ENCODE data around the gene ANKRD66. TPM values are rescaled to one million over a fixed set of nuclear protein-coding genes. Genes with fewer than 3 reads are reported as not detected.
"Not testable (repeated sequence)": the region's sequence is repeated elsewhere in the genome, so short reads cannot be mapped to it uniquely, and the experiment has no call there.

The ANKRD66 gene
- total and polyA plus RNA-seq, 2 experiments from 2014 or later, result not detected

DNA sequence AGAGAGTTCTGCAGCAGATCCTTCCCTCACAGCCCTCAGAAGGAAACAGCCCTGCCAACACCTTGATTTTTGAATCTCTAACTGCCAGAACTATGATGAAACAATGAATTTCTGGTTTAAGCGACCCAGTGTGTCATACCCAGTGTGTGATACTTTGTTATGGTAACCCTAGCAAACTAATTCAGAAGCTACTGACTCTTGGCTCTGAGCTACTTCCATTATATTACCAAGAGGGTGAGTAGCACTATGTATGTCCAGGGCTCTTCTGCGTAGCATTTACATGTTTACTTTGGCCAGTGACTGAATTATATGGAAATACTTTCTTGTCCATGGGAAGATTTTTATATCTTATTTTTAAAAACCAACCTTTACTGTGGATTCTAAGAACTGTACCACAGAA, 16.7 kb downstream of the ANKRD66 start:
- in situ Hi-C loops (cut with MboI), result no loop called here
- no peaks in the 10 kb centered on the region for H3K4me1 ChIP-seq (ENCODE audit: insufficient read depth)
- no peaks in the 10 kb centered on the region for H3K36me3 ChIP-seq (ENCODE audit: low read depth)
- no peak overlapping the region for H3K4me2 ChIP-seq (ENCODE audit: unreplicated experiment)
- H3K4me3 ChIP-seq, result no peak overlapping the region
- H3K9me2 ChIP-seq (ENCODE audit: insufficient read depth), result no peaks in the 10 kb centered on the region
- WGBS, 2 experiments (ENCODE audit: low coverage in 1 of 2, low lambda C conversion rate in 2 of 2, missing lambda C conversion rate in 2 of 2), result 36 to 38% methylated on average over 2 of the region's 2 CpGs
- TF ChIP-seq EZH2 (IDR thresholded peaks at IDR 0.05; ENCODE audit: insufficient read depth, poor library complexity, severe bottlenecking) (no peak), EZH2phosphoT487 (IDR thresholded peaks at IDR 0.05; ENCODE audit: insufficient read depth, low read depth) (no peak)
- H2AFZ ChIP-seq, result no peak overlapping the region
- H3K9ac ChIP-seq, result no peak overlapping the region
- no peak for DNase-seq
- H3K27ac ChIP-seq, result no peak overlapping the region
- no peaks in the 10 kb centered on the region for H3F3A ChIP-seq (ENCODE audit: insufficient read depth)
- H3K9me3 ChIP-seq (ENCODE audit: low read depth), result no peaks in the 10 kb centered on the region
- H4K20me1 ChIP-seq (ENCODE audit: insufficient read depth), result no peaks in the 10 kb centered on the region
- no peaks in the 10 kb centered on the region for H3K79me2 ChIP-seq (ENCODE audit: insufficient read depth)
- H3K27me3 ChIP-seq (replicated peaks; ENCODE audit: insufficient read depth), result no peaks in the 10 kb centered on the region

DNA sequence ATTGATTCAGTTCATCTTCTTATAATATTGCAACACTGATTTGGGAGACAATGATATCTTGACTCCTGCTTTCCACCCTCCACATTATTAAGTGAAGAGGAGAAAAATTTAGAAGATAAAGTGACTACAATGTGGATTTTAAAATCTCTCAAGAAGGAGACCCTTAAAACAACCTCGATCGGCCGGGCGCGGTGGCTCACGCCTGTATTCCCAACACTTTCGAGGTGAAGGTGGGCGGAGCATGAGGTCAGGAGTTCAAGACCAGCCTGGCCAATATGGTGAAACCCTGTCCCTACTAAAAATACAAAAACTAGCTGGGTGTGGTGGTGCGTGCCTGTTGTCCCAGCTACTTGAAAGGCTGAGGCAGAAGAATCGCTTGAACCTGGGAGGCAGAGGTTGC, 17.5 kb downstream of the ANKRD66 start:
- H3K4me3 ChIP-seq; H3F3A ChIP-seq (ENCODE audit: insufficient read depth); H3K9ac ChIP-seq; H3K4me2 ChIP-seq (ENCODE audit: unreplicated experiment); H3K79me2 ChIP-seq (ENCODE audit: insufficient read depth); H3K36me3 ChIP-seq (ENCODE audit: low read depth); in situ Hi-C loops (cut with MboI); H3K9me3 ChIP-seq (ENCODE audit: low read depth); H3K27me3 ChIP-seq (replicated peaks; ENCODE audit: insufficient read depth); DNase-seq; H3K4me1 ChIP-seq (ENCODE audit: insufficient read depth); H3K27ac ChIP-seq; H2AFZ ChIP-seq; H4K20me1 ChIP-seq (ENCODE audit: insufficient read depth); H3K9me2 ChIP-seq (ENCODE audit: insufficient read depth): not testable (repeated sequence)
- 66 to 68% methylated on average over 10 of the region's 10 CpGs for WGBS, 2 experiments (ENCODE audit: low coverage in 1 of 2, low lambda C conversion rate in 2 of 2, missing lambda C conversion rate in 2 of 2)

DNA sequence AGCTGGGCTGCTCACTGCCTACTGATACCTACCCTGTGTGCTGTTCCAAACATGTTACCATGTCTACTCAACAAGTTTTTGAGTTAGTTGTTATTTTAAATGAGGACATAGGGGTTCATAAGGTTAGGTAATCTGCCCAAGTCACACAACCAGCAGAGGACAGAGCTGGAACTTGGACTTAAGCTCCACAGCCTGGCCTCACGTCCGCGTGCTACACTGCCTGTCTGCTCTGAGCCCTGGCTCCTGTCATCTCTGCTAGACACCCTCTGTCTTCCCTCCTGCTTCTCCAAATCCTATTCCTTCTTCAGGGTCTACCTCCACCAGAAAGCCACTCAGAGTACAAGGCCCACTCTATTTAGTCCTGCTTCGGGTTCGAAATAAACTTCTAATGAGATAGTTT, 18.2 kb downstream of the ANKRD66 start:
- H3K79me2 ChIP-seq (ENCODE audit: insufficient read depth), result no peaks in the 10 kb centered on the region
- no peak overlapping the region for H3K27ac ChIP-seq
- H3K4me2 ChIP-seq (ENCODE audit: unreplicated experiment), result no peak overlapping the region
- H3F3A ChIP-seq (ENCODE audit: insufficient read depth), result no peaks in the 10 kb centered on the region
- no peak overlapping the region for H2AFZ ChIP-seq
- no peaks in the 10 kb centered on the region for H4K20me1 ChIP-seq (ENCODE audit: insufficient read depth)
- DNase-seq, result no peak
- no peaks in the 10 kb centered on the region for H3K36me3 ChIP-seq (ENCODE audit: low read depth)
- H3K4me1 ChIP-seq (ENCODE audit: insufficient read depth), result no peaks in the 10 kb centered on the region
- in situ Hi-C loops (cut with MboI), result no loop called here
- no peaks in the 10 kb centered on the region for H3K9me3 ChIP-seq (ENCODE audit: low read depth)
- no peak overlapping the region for H3K4me3 ChIP-seq
- H3K9ac ChIP-seq, result no peak overlapping the region
- WGBS, 2 experiments (ENCODE audit: low coverage in 1 of 2, low lambda C conversion rate in 2 of 2, missing lambda C conversion rate in 2 of 2), result 50 to 51% methylated on average over 5 of the region's 5 CpGs
- TF ChIP-seq EZH2 (IDR thresholded peaks at IDR 0.05; ENCODE audit: insufficient read depth, poor library complexity, severe bottlenecking), result no peak
- no peak for TF ChIP-seq EZH2phosphoT487 (IDR thresholded peaks at IDR 0.05; ENCODE audit: insufficient read depth, low read depth)
- no peaks in the 10 kb centered on the region for H3K27me3 ChIP-seq (replicated peaks; ENCODE audit: insufficient read depth)
- H3K9me2 ChIP-seq (ENCODE audit: insufficient read depth), result no peaks in the 10 kb centered on the region

GRCh38 chr6:46772016-46772415, 25.3 kb downstream of the ANKRD66 start:
- no peaks in the 10 kb centered on the region for H3K9me3 ChIP-seq (ENCODE audit: low read depth)
- no peak overlapping the region for H3K9ac ChIP-seq
- no peaks in the 10 kb centered on the region for H3K9me2 ChIP-seq (ENCODE audit: insufficient read depth)
- no peaks in the 10 kb centered on the region for H4K20me1 ChIP-seq (ENCODE audit: insufficient read depth)
- in situ Hi-C loops (cut with MboI), result no loop called here
- H3F3A ChIP-seq (ENCODE audit: insufficient read depth), result no peaks in the 10 kb centered on the region
- no peak overlapping the region for H3K4me2 ChIP-seq (ENCODE audit: unreplicated experiment)
- H2AFZ ChIP-seq, result no peak overlapping the region
- WGBS, 2 experiments (ENCODE audit: low coverage in 1 of 2, low lambda C conversion rate in 2 of 2, missing lambda C conversion rate in 2 of 2), result 47 to 55% methylated on average over 1 of the region's 1 CpG
- no peak overlapping the region for H3K4me3 ChIP-seq
- no peak for DNase-seq
- no peak overlapping the region for H3K27ac ChIP-seq
- H3K4me1 ChIP-seq (ENCODE audit: insufficient read depth), result no peaks in the 10 kb centered on the region
- no peaks in the 10 kb centered on the region for H3K79me2 ChIP-seq (ENCODE audit: insufficient read depth)
- H3K36me3 ChIP-seq (ENCODE audit: low read depth), result no peaks in the 10 kb centered on the region
- H3K27me3 ChIP-seq (replicated peaks; ENCODE audit: insufficient read depth), result no peaks in the 10 kb centered on the region
- TF ChIP-seq EZH2phosphoT487 (IDR thresholded peaks at IDR 0.05; ENCODE audit: insufficient read depth, low read depth) (no peak), EZH2 (IDR thresholded peaks at IDR 0.05; ENCODE audit: insufficient read depth, poor library complexity, severe bottlenecking) (no peak)

DNA sequence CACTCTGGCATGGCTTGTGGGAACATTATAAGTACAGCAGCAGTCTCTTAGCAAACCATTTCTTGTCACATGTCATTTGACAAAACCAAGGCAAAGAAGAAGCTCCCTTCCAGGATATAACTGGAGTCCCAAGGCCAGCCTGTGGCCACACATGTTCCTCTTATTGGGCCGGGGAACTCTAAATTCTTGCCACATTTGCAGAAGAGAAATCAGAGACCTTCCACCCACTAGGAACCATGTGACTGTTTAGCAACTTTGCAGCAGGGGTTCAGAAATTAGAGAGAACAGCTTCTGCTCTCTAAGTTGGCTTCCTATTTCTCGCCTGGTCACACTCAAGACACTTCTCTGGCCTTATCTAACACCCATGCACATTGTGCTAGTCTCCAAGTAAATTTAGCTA, 26.0 kb downstream of the ANKRD66 start:
- 8 to 11% methylated on average over 2 of the region's 2 CpGs for WGBS, 2 experiments (ENCODE audit: low coverage in 1 of 2, low lambda C conversion rate in 2 of 2, missing lambda C conversion rate in 2 of 2)
- Histone ChIP-seq H3K36me3 (ENCODE audit: low read depth) (no peaks in the 10 kb centered on the region), H2AFZ (no peak overlapping the region), H3K27me3 (replicated peaks; ENCODE audit: insufficient read depth) (no peaks in the 10 kb centered on the region), H3K9me2 (ENCODE audit: insufficient read depth) (no peaks in the 10 kb centered on the region), H3F3A (ENCODE audit: insufficient read depth) (no peaks in the 10 kb centered on the region), H3K4me1 (ENCODE audit: insufficient read depth) (no peaks in the 10 kb centered on the region), H3K79me2 (ENCODE audit: insufficient read depth) (no peaks in the 10 kb centered on the region), H3K4me3 (no peak overlapping the region), H4K20me1 (ENCODE audit: insufficient read depth) (no peaks in the 10 kb centered on the region), H3K27ac (no peak overlapping the region), H3K9me3 (ENCODE audit: low read depth) (no peaks in the 10 kb centered on the region), H3K4me2 (ENCODE audit: unreplicated experiment) (no peak overlapping the region), H3K9ac (no peak overlapping the region)
- DNase-seq, result no peak
- TF ChIP-seq EZH2 (IDR thresholded peaks at IDR 0.05; ENCODE audit: insufficient read depth, poor library complexity, severe bottlenecking) (no peak), EZH2phosphoT487 (IDR thresholded peaks at IDR 0.05; ENCODE audit: insufficient read depth, low read depth) (no peak)
- in situ Hi-C loops (cut with MboI), result no loop called here

Measured in GM23248 (cell line).